Subcutaneous adipose tissue (tissue), 4 donors: ENCODE data around the gene CSNK1D. TPM values are rescaled to one million over a fixed set of nuclear protein-coding genes. Genes with fewer than 3 reads are reported as not detected.

Experiments used
- CTCF ChIP-seq: fragments of 450-650 bp; IDR thresholded peaks from one replicate; pipeline ENCODE4 v1.5.1; 2016; ENCODE audit warnings: low read depth, mild to moderate bottlenecking, control low read depth, antibody characterized with exemption, moderate library complexity
- total RNA-seq, 4 donors: library from RNA; depleted of rRNA; stranded (reverse); fragments of >200 nt; gene quantifications; one replicate each; pipeline ENCODE4 v1.1.0, GENCODE V29; 2016

CSNK1D gene
- total RNA-seq, 4 donors from 2014 or later = 55.1 to 139 (median 64.5) TPM

DNA sequence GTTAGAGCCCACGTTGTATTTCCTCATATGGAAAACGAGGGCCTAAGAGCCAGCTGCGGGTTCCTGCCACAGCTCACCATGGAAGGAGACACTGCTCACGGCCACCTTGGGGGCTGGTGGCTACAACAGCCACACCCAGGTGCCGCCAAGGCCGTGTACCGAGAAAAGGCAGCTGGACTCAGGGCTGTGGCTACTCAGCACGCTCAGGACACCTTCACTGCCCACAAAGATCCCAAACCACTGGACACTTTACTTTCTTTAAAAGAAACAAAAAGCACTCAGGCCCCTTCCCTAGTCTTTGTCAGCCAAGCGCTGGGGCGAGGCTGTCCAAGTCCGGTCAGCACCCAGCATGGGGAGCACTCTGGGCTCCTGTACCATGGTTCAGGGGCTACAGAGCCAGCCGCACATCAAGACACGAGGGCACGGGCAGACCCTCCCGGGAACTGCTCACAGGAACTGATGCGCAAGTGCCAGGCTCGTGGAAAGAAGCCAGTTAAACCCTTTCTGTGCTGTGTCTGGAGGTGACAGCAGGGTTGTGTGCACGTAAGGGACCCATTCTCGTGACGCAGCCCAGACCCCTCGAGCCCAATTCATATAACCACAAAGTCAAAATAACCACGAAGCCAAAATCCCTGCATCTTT lies 26.2 kb downstream of the CSNK1D start:
- no peak for TF ChIP-seq CTCF

DNA sequence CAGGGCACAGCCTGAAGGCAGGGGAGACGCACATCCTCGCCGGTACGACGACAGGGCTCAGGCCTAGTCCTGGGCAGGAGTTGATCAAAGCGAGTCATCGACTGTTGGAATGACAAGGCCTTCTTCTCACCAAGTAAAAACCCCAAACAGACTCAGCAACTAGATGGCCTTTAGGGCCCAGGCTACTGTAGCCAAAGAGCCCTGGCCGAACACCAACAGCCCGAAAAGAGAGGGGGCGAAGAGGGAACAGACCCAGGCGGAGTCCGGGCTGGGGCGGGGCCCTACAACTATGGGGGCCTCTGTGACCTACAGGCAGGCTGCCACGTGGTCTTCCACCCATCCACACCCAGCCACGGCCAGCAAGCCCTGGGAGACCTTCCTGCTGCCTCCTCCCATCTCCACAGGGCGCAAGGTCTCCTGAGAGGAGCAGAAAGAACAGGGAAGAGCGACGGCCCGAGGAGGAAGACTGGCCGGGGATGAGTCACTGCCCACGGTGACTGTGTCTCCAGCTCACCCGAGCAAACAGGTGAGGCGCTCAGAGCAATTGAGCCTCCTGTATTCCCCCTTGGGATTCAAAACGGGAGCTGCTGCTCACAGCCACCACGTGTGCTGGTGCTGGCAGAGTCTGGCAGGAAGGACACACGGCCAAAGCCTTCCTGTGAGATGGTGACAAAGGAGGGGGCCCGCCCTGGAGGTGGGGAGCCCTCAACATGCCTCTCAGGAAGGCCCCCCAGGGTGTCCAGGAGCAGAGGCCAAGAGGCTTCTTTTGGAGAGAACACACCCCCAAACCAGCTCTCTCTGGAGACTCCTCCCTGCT lies 26.9 kb downstream of the CSNK1D start:
- no peak for TF ChIP-seq CTCF

- TF ChIP-seq CTCF = no peak
Measured at GRCh38 chr17:82246040-82246364, 27.5 kb downstream of the CSNK1D start.

DNA sequence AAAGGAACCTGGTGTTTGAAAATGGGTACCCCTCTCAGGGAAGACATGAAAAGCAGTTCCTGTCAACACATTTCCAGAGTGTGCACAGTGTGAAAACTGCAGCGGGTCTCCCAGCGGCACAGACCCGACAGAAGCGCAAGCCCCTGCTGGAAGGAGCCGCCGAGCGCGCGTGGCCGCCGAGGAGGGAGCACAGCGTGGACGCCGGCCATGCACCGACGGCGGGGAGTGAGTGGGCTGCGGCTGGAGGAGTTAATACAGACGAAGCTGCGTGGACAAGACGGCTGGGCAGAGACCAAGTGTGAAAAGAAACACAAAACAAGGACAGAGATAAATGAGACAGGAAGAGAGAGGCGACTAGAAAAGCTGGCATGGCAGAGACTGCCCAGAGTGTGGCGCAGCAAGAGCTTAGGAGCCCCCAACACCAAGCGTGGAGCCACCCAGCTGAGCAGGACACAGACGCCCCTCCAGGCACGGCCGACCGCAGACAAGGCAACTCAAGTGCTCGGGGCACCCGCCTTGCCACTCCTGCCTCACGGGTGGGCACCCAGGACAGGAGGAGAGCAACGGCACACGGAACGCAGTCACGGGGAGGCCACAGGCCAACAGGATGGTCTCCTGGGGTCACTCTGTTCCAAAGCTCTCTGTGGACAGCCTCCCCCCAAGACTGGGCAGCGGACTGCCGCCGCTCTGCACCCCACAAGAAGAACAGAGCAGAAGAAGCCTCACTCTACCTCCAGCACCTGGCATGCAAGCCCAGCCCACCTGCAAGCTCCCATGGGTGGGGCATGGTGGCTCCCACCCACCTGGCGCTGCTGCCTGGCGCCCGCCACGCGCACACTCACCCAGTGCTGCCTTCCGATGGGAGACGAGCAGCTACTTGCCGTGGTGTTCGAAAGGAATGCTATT lies 28.1 kb downstream of the CSNK1D start:
- TF ChIP-seq CTCF = no peak

DNA sequence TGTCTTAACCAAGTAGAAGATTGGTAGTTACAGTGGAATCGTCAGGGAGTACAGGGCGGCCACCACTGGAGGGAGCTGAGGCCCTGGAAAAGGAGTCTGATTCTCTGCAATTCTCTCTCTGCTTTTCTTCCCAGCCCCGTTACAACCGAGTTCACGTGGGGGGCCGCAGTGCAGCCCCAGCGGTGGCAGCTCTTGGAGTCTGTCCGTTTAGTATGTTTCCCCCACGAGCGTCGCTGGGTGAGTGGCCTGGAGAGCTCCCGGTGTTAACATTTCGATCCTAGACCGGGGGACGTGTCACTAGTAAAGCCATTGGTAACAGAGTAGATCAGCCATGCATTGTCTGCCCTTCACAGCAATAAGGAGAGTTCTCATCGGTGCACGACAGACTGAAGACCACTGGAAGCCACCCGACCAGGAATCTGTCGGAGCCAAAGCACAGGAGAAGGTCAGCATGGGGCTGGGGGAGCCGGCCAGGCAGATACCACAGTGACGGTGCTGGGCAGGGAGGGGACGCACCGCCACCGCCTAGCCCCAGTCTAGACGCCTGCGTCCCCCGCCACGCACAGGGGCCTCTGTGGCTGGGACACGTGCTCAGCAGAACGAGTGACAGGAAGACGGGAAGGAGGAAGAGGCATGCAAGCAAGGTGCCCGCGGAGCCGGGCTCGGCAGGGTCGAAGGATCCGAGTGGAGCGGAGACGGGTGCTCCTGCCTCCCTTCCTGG lies 28.9 kb downstream of the CSNK1D start:
- no peak for TF ChIP-seq CTCF

GRCh38 chr17:82243648-82244412 lies 29.7 kb downstream of the CSNK1D start:
- TF ChIP-seq CTCF = no peak
